ENCODE measurements around the gene C19orf53.

DNA sequence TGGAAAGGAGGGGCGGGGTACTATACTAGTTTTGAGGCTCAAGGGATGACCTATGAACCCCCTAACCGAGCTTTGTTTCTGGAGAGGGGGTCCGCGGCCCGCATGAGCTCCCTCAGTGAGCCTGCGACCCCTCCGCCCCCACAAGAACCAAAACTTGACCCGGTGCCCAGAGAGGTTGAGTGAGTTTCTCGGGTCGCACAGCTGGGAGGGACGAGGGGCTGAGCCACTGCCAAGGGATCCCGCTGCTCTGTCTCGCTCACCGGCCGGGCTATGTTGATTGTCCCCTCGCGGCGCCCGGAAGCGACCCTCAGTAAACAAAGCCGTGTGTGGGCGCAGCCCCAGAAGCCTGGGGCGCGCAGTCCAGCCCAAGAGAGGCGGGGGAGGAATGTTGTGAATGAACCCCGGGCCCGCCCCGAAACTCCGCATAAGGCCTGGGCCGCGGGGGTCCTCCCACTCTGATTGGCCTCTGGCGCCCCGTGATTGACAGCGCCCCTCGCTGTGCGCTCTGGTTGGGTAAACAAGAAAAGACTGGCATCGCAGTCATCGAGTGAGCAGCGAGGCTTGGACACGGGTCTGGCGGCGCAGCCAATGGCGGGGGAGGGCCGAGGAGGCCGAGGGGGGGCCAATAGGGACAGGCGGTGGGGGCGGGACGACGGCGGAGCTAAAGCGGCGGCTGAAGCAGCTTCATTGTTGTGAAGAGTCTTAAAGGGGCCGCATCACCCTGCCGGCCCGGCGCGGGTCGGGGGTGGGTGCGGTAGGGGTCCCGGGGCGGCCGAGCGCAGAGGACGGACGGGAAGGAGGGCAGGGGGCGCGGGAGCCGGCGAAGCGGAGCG is 20.7 kb downstream of the C19orf53 start, which contains the start of gene ZSWIM4:
- TF ChIP-seq, protein P1, sequence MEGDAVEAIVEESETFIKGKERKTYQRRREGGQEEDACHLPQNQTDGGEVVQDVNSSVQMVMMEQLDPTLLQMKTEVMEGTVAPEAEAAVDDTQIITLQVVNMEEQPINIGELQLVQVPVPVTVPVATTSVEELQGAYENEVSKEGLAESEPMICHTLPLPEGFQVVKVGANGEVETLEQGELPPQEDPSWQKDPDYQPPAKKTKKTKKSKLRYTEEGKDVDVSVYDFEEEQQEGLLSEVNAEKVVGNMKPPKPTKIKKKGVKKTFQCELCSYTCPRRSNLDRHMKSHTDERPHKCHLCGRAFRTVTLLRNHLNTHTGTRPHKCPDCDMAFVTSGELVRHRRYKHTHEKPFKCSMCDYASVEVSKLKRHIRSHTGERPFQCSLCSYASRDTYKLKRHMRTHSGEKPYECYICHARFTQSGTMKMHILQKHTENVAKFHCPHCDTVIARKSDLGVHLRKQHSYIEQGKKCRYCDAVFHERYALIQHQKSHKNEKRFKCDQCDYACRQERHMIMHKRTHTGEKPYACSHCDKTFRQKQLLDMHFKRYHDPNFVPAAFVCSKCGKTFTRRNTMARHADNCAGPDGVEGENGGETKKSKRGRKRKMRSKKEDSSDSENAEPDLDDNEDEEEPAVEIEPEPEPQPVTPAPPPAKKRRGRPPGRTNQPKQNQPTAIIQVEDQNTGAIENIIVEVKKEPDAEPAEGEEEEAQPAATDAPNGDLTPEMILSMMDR (IDR thresholded peaks at IDR 0.05), result no peak
- peak; percentile 30 to 62 for TF ChIP-seq POLR2A (IDR thresholded peaks at IDR 0.05)

All from Peyer's patch (tissue), 4 donors.